Coronary artery (tissue), 2 donors: ENCODE data around the gene CHMP6.

Source experiments
- DNase-seq: peaks from one replicate; pipeline ENCODE4 v3.0.0-alpha.2; 2017; ENCODE audit warnings: low spot score
- H3K27ac ChIP-seq, 2 donors: fragments of 200-600 bp; sonication (generic); one replicate each; pipeline ENCODE4 v1.5.1; 2016 to 2019
- H3K4me3 ChIP-seq: fragments of 200-600 bp; sonication (generic); 2 replicates; pipeline ENCODE4 v1.5.1; 2016; ENCODE audit warnings: mild to moderate bottlenecking, moderate library complexity
- TF ChIP-seq, protein P1 (sequence below): fragments of 200-600 bp; sonication (generic); IDR thresholded peaks from one replicate; pipeline ENCODE4 v1.5.1; 2019; ENCODE audit warnings: antibody characterized with exemption

Gene CHMP6

DNA sequence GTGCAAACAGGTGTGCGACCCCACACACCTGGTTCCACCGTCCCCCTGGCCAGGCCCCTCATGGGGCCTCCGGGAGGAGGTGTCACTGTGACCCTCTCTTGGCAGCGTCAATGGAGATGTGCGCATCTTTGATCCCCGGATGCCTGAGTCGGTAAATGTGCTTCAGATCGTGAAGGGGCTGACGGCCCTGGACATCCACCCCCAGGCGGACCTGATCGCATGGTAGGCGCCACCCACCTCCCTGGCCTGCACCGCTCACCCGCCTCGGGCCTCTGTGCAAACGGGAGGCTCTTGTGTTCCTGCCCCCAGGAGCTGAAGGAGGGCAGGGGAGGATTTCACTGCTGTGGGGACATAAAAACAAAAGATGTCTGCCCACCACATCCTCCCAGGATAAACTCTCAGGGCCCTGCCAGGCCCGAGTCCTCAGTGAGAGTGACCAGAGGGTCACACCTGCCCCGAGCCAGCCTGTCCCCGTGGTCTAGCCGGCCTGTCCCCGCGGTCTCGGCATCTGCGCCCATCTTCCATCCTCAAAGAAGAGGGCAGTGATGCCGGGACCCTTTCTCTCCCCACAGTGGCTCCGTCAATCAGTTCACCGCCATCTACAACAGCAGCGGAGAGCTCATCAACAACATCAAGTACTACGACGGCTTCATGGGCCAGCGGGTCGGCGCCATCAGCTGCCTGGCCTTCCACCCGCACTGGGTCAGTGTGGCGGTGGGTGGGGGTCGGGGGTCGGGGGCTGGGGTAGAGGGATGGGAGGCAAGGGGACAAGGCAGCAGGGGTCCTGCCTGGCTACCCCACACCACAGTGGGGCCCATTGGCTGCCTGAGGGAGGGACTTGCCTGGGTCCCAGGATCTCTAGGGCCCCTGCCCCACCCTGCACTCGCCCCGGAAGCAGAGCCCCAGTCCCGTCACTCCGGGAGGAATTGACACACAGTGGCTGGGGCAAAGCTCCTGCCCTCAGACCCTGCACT, 29.0 kb upstream of the CHMP6 start:
- Histone ChIP-seq H3K4me3 (no peak overlapping the region), H3K27ac (peak overlapping the region in 1 of 2 donors; percentile 94)
- DNase-seq: no peak
- TF ChIP-seq, protein P1, sequence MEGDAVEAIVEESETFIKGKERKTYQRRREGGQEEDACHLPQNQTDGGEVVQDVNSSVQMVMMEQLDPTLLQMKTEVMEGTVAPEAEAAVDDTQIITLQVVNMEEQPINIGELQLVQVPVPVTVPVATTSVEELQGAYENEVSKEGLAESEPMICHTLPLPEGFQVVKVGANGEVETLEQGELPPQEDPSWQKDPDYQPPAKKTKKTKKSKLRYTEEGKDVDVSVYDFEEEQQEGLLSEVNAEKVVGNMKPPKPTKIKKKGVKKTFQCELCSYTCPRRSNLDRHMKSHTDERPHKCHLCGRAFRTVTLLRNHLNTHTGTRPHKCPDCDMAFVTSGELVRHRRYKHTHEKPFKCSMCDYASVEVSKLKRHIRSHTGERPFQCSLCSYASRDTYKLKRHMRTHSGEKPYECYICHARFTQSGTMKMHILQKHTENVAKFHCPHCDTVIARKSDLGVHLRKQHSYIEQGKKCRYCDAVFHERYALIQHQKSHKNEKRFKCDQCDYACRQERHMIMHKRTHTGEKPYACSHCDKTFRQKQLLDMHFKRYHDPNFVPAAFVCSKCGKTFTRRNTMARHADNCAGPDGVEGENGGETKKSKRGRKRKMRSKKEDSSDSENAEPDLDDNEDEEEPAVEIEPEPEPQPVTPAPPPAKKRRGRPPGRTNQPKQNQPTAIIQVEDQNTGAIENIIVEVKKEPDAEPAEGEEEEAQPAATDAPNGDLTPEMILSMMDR: no peak

DNA sequence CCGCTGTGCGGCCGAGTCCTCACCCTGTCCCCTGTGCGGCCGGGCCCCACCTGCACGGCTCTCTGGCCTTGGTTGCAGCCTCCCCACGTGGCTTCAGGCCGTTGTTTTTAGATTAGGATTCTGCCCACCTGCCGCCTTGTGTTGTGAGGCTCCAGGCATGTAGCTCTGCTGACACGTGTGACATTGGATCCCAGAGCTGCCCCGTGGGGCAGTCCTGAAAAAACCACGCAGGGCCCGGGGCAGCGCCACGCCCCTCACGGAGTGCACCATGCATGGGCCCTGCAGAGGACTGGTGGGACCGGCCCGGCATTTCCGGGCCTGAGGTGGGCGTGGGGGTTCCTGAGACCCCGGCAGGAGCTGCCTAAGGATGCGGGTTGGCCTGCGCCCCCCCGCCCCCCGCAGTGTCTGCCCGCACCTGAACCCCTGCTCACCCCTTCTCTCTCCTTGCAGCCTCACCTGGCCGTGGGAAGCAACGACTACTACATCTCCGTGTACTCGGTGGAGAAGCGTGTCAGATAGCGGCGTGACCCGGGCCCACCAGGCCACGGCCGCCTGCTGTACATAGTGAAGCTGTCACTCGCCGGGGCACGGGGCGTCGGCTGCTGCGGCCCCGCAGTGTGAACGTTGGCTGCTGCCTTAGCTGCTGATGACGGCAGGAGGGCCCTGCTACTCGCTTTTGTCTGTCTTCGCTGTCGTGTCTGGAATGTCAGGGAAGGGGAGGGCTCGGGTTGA, 27.7 kb upstream of the CHMP6 start:
- no peak overlapping the region for H3K27ac ChIP-seq
- H3K4me3 ChIP-seq: no peak overlapping the region
- no peak for DNase-seq
- TF ChIP-seq, protein P1: no peak

DNA sequence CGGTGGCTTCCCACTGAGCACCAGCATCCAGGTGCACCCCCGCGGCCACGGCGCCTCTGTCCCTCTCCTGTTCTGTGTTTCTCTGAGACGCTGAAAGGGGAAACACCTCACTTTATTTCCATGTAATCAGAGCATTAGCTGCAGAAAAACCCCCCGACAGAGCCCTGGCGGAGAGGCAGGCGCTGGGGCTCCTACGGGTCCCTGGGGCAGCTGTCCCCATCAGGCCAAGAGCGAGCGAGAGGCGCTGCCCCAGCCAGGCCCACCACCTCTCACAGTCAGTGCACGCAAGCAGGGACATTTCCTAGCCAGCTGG, 27.1 kb upstream of the CHMP6 start:
- DNase-seq: no peak
- no peak overlapping the region for H3K27ac ChIP-seq
- TF ChIP-seq, protein P1: no peak

DNA sequence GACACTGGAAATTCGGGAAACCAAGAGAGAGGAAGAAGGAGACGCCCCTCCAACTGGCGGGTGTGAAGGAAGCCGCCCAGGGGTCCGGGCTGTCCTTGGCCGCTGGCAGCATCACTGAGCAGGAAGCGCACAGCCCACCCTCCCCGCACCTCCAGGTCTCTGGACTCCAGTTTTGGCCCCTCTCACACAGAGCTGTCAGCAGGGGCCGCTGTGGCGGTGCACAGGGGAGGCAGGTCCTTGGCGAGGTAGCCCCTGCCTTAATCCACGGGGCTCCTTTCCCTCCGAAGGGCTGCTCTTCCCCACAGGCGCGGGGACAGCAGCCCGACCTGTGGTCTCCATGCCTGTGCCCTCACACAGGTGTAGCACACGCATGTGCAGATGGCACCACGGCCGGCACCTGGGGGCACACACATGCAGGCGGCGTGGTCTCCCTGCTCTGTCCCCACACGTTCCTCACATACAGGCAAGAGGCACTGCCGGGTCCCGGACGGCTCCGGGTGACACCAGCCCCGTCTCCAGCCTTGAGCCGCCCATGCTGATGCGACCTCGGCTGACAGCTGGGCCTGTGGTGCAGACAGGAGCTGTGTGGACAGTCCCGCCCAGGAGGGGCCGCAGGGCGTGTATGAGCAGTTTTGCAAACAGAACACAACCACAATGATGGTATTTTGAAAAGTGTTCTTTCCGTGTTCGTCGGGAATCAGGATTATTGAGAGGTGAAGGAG, 26.6 kb upstream of the CHMP6 start:
- DNase-seq: no peak
- TF ChIP-seq, protein P1: no peak
- no peak overlapping the region for H3K27ac ChIP-seq
- H3K4me3 ChIP-seq: no peak overlapping the region

More for the DNA sequence above, 27.1 kb upstream of the CHMP6 start:
- no peak overlapping the region for H3K4me3 ChIP-seq

DNA sequence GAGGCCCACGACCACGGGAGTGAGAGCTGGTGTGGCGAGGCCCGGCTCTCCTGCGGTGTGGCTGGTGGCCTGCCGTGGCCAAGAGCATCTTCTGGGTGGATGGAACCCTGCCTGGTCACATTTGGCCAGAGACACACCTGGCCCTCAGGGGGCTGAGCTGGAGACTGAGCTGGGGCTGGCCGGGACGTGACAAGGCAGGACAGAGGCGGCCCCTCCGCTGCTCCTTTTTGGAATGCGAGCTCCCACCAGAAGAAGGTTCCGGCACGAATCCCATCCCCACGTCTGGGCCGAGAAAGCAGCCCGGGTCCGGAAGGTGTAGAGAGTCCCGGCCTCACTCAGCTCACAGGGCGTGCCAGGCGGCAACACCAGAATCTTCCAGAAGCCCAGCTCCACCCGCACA, 26.0 kb upstream of the CHMP6 start:
- TF ChIP-seq, protein P1: no peak
- Histone ChIP-seq H3K27ac (no peak overlapping the region), H3K4me3 (no peak overlapping the region)
- DNase-seq: no peak

DNA sequence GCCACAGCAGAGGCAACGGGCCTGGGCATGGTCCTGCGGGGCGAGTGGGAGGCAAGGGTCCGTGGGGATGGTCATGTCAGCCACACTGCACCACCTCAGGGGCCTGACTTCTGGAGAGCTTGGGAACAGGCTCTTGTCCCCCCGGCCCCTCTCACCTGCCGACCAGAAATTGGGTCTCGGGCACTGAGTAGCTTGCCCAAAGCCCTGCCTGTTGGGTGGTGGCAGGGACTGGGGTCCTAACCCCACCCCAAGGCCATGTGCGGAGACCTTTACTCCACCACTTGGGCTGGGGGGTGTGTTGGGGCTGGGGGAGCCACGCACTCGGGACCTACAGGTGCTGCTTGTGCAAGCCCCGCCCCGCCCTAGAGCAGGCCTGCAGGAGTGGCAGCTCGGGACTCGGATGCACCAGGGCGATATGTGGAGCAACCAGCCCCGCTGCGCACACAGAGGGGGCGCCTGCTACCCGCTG, 24.2 kb upstream of the CHMP6 start:
- TF ChIP-seq, protein P1: no peak
- Histone ChIP-seq H3K4me3 (no peak overlapping the region), H3K27ac (no peak overlapping the region)
- DNase-seq: no peak
